ENCODE measurements around the gene GTF2F1.
"Not testable (repeated sequence)": the region's sequence is repeated elsewhere in the genome, so short reads cannot be mapped to it uniquely, and the experiment has no call there.

DNA sequence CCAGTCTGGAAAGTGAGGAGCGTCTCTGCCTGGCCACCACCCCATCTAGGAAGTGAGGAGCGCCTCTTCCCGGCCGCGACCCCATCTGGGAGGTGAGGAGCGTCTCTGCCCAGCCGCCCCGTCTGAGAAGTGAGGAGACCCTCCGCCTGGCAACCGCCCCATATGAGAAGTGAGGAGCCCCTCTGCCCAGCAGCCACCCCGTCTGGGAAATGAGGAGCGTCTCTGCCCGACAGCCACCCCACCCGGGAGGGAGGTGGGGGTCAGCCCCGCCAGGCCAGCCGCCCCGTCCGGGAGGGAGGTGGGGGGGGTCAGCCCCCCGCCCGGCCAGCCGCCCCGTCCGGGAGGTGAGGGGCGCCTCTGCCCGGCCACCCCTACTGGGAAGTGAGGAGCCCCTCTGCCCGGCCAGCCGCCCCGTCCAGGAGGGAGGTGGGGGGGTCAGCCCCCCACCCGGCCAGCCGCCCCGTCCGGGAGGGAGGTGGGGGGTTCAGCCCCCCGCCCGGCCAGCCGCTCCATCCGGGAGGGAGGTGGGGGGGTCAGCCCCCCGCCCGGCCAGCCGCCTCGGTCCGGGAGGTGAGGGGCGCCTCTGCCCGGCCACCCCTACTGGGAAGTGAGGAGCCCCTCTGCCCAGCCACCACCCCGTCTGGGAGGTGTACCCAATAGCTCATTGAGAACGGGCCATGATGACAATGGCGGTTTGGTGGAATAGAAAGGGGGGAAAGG lies 37.5 kb downstream of the GTF2F1 start:
- not testable (repeated sequence) for TF ChIP-seq POLR2AphosphoS5, POLR2A, EP300 (IDR thresholded peaks at IDR 0.05)
- TF ChIP-seq, protein P1, sequence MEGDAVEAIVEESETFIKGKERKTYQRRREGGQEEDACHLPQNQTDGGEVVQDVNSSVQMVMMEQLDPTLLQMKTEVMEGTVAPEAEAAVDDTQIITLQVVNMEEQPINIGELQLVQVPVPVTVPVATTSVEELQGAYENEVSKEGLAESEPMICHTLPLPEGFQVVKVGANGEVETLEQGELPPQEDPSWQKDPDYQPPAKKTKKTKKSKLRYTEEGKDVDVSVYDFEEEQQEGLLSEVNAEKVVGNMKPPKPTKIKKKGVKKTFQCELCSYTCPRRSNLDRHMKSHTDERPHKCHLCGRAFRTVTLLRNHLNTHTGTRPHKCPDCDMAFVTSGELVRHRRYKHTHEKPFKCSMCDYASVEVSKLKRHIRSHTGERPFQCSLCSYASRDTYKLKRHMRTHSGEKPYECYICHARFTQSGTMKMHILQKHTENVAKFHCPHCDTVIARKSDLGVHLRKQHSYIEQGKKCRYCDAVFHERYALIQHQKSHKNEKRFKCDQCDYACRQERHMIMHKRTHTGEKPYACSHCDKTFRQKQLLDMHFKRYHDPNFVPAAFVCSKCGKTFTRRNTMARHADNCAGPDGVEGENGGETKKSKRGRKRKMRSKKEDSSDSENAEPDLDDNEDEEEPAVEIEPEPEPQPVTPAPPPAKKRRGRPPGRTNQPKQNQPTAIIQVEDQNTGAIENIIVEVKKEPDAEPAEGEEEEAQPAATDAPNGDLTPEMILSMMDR (IDR thresholded peaks at IDR 0.05), result not testable (repeated sequence)

All from suprapubic skin (tissue), 4 donors.